G401 (cell line): ENCODE results near the gene GPR141. TPM values are rescaled to one million over a fixed set of nuclear protein-coding genes. Genes with fewer than 3 reads are reported as not detected.
A peak's percentile ranks its signal among the peaks of the same experiment; 100 is the strongest.

Experiments
- DNase-seq: peaks from one replicate; pipeline ENCODE4 v3.0.0-alpha.2; 2015; ENCODE audit warnings: low spot score
- in situ Hi-C: cut with HindIII; loops from 2 replicates; pipeline ENCODE4 v1.10.0; 2016; ENCODE audit warnings: low sequenced_read_pairs, mixed read lengths
- total RNA-seq: library from RNA; depleted of rRNA; stranded (reverse); fragments of >200 nt; shearing (Covaris generic); gene quantifications from 2 replicates; pipeline ENCODE4 v1.2.3, GENCODE V29; 2014

Gene GPR141
- total RNA-seq, 1 experiment from 2014 or later: not detected

GRCh38 chr7:37726016-37726415, 42.5 kb downstream of the GPR141 start:
- DNase-seq: no peak
- in situ Hi-C loops: no loop called here

DNA sequence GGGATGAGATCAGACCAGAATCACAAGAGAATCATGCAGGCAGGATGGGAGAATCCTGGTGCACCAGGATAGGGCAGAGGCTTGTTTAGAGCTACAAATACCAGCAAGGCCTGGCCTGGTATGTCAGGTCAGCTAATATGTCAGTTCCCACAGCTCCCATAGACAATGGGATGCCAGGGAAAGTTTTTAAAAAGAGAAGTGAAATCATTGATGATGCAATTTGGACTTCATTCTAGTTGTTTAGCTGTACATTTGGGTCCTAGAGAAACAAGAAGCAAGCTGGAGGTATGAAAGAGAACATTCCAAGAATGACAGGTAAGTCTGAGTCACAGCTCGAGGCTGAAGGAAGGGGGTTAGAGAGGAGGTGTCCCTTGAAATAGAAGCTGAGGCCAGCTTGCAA, 45.2 kb downstream of the GPR141 start:
- in situ Hi-C loops: no loop called here
- DNase-seq: no peak

DNA sequence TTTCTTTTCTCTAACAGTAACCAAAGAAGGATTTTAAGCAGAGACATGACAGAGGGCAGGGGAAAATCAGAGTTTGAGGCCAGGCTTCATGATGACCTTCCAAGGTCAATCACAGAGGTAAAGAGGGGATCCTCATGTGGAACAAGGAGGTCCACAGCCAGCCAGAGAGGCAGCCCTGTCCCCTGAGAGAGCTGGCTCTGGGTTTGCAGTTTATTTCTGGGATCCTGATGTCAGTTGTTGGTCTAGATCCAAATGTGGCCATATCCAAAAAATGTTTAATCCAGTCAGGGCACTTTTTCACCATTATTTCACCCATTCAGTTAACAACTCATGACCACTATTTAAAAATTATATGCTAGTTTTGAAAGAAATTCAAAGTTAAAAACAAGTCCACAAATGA, 45.6 kb downstream of the GPR141 start:
- in situ Hi-C loops: no loop called here
- no peak for DNase-seq

DNA sequence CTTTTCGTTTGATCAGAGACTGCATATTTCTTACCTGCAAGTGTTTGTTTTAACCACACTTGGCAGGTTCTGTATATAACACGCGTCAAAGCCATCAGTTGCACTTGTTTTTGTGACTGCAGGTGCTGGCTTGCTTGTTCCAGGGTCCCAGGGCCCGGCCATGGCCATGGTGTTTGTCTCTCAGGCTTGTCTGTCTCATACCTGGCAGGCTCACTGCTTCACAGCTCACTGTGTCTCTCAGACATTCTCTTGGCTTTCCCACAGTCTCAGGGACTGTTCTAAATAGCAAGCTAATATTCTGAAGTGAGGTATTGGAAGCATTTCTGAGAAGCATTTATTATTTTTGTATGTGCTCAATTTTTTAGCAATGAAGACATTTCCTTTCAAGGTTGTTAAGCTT, 46.9 kb downstream of the GPR141 start:
- in situ Hi-C loops: no loop called here
- DNase-seq: no peak

GRCh38 chr7:37732253-37732652, 48.7 kb downstream of the GPR141 start:
- peak; percentile 5 for DNase-seq
- in situ Hi-C loops: no loop called here

DNA sequence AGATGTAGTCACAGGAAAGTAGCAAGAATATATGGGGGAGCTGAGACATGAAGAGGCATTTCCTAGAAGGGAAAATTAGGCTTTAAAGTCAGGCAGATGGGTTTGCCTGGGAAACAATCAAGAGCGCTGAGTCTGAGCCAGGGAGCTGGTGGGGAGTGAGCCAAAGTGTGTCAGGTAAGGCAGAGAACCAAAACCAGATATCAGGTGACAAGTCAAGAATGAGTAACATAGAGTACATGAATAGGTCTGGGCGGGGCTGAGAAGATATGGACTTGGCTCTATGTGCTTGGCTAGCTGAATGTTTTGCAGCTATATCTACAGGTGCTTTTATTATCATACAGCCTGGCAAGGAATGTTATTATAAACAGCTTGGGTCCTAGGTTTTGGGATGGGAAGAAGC, 49.3 kb downstream of the GPR141 start:
- in situ Hi-C loops: no loop called here
- DNase-seq: peak; percentile 30

GRCh38 chr7:37735196-37735595, 51.6 kb downstream of the GPR141 start:
- in situ Hi-C loops: no loop called here
- no peak for DNase-seq

DNA sequence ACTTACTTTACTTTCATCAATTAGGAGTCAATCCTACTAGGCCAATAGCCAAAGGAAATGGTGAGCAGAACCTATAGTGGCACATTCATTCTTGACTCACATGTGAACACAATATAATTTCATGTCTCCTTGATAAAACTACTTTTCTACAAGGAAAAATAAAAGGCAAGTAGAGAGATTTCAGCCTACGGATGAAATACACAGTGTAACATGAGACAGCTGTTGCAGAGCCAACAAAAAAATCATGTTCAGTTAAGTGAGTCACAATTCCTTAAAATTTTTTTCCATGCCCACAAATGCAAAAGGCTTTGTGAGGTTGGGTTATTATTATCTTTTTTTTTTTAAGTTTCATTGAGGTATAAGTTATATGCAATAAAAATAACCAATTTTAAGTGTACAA, 54.8 kb downstream of the GPR141 start:
- in situ Hi-C loops: no loop called here
- no peak for DNase-seq

- DNase-seq: no peak
- in situ Hi-C loops: no loop called here
Measured at GRCh38 chr7:37740398-37740797, 56.8 kb downstream of the GPR141 start.

DNA sequence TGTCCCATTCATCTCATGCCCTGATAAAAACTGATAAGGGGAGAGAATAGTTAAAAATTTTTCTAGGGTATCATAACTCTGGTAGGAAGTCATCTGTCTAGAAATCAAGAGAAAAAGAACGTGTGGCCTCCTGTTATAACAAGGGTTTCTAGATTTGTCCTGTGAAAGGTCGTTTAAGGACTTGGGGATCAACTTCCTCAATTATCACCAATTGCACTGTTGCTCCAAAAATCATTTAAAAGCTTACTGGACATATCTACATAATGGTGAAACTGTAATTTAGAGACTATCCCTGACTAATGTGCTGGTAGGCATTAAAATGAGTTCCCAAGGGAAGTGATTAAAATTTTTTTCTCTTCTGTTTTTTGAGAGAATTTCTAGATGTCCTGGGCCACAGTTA, 58.2 kb downstream of the GPR141 start:
- in situ Hi-C loops: no loop called here
- DNase-seq: no peak

DNA sequence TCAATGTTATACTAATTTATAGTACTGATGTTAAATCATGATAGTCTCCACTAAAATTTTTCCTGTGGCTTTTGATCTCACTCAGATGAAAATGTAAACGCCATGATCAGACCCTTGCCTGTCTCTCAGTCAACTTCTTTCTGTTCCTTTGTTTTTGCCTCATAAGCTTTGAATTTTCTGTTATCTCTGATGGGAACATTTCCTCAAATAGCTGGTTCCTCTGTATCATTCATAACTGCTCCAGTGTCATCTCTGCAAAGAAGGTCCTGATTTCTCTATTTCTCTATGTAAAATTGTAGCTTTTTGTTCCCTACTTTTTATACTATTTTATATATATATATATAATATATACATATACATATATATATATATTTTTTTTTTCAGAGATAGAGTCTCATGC, 67.5 kb downstream of the GPR141 start:
- in situ Hi-C loops: no loop called here
- DNase-seq: no peak

DNA sequence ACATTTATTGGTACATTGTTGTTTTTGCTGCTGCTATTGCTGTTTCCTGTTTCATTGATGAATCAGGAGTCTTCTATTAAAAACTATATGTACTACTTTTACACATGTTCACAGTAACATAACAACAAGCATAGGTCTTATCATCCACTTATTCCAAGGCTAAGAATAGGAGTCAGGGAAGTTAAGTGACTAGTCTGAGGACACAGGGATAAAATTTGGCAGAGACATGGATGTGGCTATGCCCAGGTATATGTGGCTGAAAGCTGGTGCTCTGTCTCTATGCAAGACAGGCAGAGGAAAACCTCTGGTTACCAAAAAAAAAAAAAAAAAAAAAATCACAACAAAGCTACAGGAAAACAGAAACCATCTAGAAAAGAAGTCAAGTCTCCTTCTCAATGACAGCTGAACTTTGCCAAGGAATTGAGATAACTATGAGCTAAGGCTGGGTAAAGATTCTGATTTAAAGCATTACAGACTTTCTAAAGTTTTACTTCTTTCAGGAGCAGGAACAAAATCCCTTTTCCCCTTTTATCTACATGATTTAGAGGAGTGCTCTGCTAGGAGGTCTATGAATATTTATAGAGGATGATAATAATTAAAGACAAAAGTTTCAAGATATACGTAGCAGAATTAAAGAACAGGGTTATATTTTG, 70.0 kb downstream of the GPR141 start:
- no peak for DNase-seq
- in situ Hi-C loops: no loop called here

GRCh38 chr7:37756797-37757551, 73.4 kb downstream of the GPR141 start:
- no peak for DNase-seq
- in situ Hi-C loops: no loop called here

- DNase-seq: no peak
- in situ Hi-C loops: no loop called here
Measured at GRCh38 chr7:37757563-37757962, 74.0 kb downstream of the GPR141 start.

- in situ Hi-C loops: no loop called here
- no peak for DNase-seq
Measured at GRCh38 chr7:37758501-37759045, 75.0 kb downstream of the GPR141 start.

DNA sequence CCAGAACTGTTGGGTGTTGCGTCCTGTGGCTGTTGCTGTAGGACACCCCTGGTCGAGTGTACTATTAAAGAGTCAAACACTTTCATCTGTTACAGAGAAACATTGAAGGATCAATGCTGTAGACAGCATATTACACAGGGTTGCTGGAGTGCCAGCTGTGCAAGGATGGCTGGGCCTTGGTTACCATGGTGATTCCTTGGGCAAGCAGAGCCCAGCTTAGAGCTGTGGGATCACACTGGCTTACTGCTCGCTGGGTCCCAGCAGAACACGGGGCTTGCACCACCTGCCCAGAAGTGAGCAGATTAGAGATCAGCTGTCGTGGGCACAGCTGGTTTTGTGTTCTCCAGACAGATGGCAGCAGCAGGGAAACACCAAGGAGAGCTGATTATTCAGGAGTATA, 76.0 kb downstream of the GPR141 start:
- in situ Hi-C loops: no loop called here
- DNase-seq: no peak

- in situ Hi-C loops: no loop called here
- DNase-seq: no peak
Measured at GRCh38 chr7:37765421-37765829, 81.9 kb downstream of the GPR141 start.

DNA sequence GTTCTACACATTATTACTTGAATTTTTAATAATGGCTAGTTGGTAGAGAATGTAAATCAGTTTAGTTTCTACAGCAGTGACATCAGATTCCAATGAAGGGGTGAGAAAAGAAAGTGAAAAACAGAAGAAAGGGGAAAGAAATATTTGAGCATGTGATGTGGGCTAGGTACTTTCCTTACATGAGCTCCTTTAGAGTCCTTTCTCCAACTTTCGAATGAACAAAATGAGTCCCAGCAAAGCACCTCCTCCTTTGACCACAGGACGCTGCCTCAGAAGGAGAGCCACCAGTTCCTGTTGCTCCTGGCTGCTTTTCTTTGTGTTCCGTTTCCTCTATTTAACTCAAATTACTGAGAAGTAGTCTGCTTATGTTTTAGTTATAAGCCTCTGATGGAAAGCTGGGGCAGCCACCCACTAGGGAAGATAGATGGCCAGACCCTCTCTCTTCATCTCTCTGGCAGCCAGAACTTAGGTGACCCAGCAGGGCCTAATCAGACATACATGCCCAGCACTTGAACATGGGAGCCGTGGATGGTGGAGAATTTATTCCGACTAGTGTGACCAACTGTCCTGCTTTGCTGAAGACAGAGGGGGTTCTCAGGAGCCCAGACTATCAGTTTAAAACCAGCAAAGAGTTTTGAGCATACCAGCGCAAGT, 82.4 kb downstream of the GPR141 start:
- in situ Hi-C loops: no loop called here
- no peak for DNase-seq

DNA sequence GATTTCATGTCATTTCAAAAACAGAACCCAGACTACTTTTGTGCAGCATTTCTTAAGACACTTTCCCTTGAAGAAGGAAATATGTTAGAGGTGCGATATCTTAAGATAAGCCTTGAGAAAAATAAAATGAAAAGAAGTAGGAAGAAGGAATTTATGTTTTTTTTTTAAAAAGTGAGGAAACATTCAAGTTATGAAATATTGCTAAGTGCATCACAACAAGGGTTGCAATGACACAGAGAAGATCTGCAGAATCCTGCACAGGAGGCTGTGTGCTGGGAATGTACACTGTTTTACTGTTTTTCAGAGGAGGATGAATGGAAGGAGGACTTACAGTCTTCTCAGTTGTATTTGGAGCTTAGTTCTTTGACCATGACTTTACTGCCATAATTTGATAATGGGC, 85.0 kb downstream of the GPR141 start:
- no peak for DNase-seq
- in situ Hi-C loops: no loop called here

GRCh38 chr7:37769291-37769690, 85.7 kb downstream of the GPR141 start:
- no peak for DNase-seq
- in situ Hi-C loops: no loop called here
